Mammary epithelial cell (primary cell): Measurements from ENCODE around the gene FHIT.

Source experiments
- EZH2 ChIP-seq: IDR thresholded peaks from 2 replicates; pipeline ENCODE4 v1.6.1; 2012; ENCODE audit warnings: low read length, inconsistent platforms, borderline replicate concordance
- TF ChIP-seq, protein P1 (sequence below), 2 donors: IDR thresholded peaks in 1 of 2; conservative IDR thresholded peaks in 1 of 2; 2 replicates each; pipeline ENCODE4 v1.5.1; 2011 to 2012; ENCODE audit warnings: inconsistent platforms in 2 of 2, low read length in 2 of 2, mild to moderate bottlenecking in 2 of 2, control low read depth in 1 of 2, low read depth in 1 of 2; ENCODE audit not compliant: insufficient read depth in 1 of 2; ENCODE audit errors: extremely low read depth in 1 of 2

DNA sequence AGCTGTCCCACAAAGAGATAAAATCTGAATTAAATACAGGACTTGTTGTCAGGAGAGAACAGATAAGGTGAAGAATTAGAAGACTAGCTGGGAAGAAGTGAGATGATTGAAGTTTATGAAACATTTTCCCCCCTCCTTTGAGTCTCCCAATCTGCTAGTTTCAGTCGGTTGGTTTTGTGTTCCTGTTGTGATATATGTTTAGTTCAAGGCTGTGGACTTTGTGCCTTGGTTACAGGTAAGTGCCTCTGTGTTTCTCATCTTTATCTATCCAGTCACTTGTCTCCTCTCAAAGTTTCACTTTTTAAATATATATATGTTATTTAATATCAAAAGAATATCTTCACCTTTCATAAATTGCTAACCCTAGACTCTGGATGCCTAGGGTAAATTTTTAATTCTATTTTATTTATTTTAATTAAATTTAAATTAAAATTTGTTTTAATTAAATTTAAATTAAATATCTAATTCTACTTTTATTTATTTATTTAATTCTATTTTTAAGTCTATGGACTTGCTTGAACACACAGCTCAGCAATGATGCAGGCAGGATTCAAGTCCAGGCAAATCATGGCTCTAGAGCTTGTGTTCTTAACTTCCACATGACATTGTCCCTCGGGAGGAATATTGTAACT lies 190.0 kb downstream of the FHIT start:
- TF ChIP-seq, protein P1, sequence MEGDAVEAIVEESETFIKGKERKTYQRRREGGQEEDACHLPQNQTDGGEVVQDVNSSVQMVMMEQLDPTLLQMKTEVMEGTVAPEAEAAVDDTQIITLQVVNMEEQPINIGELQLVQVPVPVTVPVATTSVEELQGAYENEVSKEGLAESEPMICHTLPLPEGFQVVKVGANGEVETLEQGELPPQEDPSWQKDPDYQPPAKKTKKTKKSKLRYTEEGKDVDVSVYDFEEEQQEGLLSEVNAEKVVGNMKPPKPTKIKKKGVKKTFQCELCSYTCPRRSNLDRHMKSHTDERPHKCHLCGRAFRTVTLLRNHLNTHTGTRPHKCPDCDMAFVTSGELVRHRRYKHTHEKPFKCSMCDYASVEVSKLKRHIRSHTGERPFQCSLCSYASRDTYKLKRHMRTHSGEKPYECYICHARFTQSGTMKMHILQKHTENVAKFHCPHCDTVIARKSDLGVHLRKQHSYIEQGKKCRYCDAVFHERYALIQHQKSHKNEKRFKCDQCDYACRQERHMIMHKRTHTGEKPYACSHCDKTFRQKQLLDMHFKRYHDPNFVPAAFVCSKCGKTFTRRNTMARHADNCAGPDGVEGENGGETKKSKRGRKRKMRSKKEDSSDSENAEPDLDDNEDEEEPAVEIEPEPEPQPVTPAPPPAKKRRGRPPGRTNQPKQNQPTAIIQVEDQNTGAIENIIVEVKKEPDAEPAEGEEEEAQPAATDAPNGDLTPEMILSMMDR (conservative IDR thresholded peaks at IDR 0.05 in 1 of 2, IDR thresholded peaks at IDR 0.05 in 1 of 2; ENCODE audit: extremely low read depth in 1 of 2, insufficient read depth in 1 of 2, low read depth in 1 of 2, low read length in 2 of 2) = no peak
- no peak for TF ChIP-seq EZH2
